Mammary epithelial cell (primary cell): ENCODE measurements around the gene DACH1.

ENCODE experiments used
- CTCF ChIP-seq, 2 donors: IDR thresholded peaks in 1 of 2; conservative IDR thresholded peaks in 1 of 2; 2 replicates each; pipeline ENCODE4 v1.5.1; 2011 to 2012; ENCODE audit warnings: inconsistent platforms in 2 of 2, low read length in 2 of 2, mild to moderate bottlenecking in 2 of 2, control low read depth in 1 of 2, low read depth in 1 of 2; ENCODE audit not compliant: insufficient read depth in 1 of 2; ENCODE audit errors: extremely low read depth in 1 of 2
- EZH2 ChIP-seq: IDR thresholded peaks from 2 replicates; pipeline ENCODE4 v1.6.1; 2012; ENCODE audit warnings: low read length, inconsistent platforms, borderline replicate concordance

GRCh38 chr13:71644579-71644978, 222.4 kb downstream of the DACH1 start:
- TF ChIP-seq CTCF (conservative IDR thresholded peaks at IDR 0.05 in 1 of 2, IDR thresholded peaks at IDR 0.05 in 1 of 2; ENCODE audit: extremely low read depth in 1 of 2, insufficient read depth in 1 of 2, low read depth in 1 of 2, low read length in 2 of 2) (no peak), EZH2 (no peak)
